HL-60 (cell line): ENCODE measurements around the gene MKS1.

Experiments used
- GABPA ChIP-seq: IDR thresholded peaks from 2 replicates; pipeline ENCODE4 v1.6.1; 2012; ENCODE audit warnings: low read depth
- POLR2AphosphoS5 ChIP-seq: IDR thresholded peaks from 2 replicates; pipeline ENCODE4 v1.6.1; 2012; ENCODE audit warnings: low read depth
- REST ChIP-seq: IDR thresholded peaks from 2 replicates; pipeline ENCODE4 v1.6.1; 2012; ENCODE audit warnings: low read depth; ENCODE audit not compliant: insufficient replicate concordance
- TF ChIP-seq, protein P1 (sequence below): IDR thresholded peaks from one replicate; pipeline ENCODE4 v1.5.1; 2011; ENCODE audit warnings: low read length, control low read depth, inconsistent platforms; ENCODE audit not compliant: insufficient read depth

DNA sequence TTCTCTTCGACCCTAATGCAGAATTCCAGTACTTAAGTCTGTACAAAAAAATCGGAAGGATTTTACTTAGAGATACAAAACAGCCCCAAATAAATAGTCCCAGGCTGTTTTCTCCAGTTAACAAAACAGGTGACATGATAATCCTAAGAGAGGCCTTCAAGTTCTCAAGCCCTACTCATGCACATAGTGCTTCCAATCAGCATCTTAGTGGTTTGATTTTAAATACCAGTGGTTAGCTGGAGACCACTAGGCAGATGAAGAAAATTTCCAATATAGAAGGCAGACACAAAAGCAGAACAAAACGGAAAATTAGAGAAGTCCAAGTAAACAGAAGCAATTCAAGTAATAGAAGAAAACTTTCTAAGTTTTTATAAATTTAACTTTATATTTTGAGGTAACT is 57.5 kb downstream of the MKS1 start:
- TF ChIP-seq POLR2AphosphoS5 (no peak), REST (no peak), GABPA (no peak)
- TF ChIP-seq, protein P1, sequence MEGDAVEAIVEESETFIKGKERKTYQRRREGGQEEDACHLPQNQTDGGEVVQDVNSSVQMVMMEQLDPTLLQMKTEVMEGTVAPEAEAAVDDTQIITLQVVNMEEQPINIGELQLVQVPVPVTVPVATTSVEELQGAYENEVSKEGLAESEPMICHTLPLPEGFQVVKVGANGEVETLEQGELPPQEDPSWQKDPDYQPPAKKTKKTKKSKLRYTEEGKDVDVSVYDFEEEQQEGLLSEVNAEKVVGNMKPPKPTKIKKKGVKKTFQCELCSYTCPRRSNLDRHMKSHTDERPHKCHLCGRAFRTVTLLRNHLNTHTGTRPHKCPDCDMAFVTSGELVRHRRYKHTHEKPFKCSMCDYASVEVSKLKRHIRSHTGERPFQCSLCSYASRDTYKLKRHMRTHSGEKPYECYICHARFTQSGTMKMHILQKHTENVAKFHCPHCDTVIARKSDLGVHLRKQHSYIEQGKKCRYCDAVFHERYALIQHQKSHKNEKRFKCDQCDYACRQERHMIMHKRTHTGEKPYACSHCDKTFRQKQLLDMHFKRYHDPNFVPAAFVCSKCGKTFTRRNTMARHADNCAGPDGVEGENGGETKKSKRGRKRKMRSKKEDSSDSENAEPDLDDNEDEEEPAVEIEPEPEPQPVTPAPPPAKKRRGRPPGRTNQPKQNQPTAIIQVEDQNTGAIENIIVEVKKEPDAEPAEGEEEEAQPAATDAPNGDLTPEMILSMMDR, result no peak
